Heart right ventricle (tissue), 16 donors: Measurements from ENCODE around the gene LAX1. TPM values are rescaled to one million over a fixed set of nuclear protein-coding genes. Genes with fewer than 3 reads are reported as not detected.

Experiments
- ATAC-seq, 8 donors: fragments of 200-7000 bp; cut with Tn5 transposase; one replicate each; pipeline ENCODE4 v1.9.1; 2020; ENCODE audit warnings: mild to moderate bottlenecking in 8 of 8, moderate library complexity in 8 of 8, moderate number of reproducible peaks in 1 of 8
- DNase-seq, 2 donors: peaks; one replicate each; pipeline ENCODE4 v3.0.0-alpha.2; 2020
- H3K27ac ChIP-seq, 10 donors: fragments of 200-600 bp; sonication (generic) in 2 of 10; one replicate each; pipeline versions ENCODE4 v1.5.0 to v1.8.0; 2020 to 2022; ENCODE audit warnings: mild to moderate bottlenecking in 3 of 10
- H3K27me3 ChIP-seq, 7 donors: fragments of 200-600 bp; one replicate each; pipeline ENCODE4 v1.8.0; 2021 to 2022; ENCODE audit warnings: mild to moderate bottlenecking in 2 of 7
- H3K36me3 ChIP-seq, 9 donors: fragments of 200-600 bp; sonication (generic) in 1 of 9; one replicate each; pipeline versions ENCODE4 v1.5.0 to v1.8.0; 2020 to 2022; ENCODE audit warnings: mild to moderate bottlenecking in 2 of 9
- H3K4me1 ChIP-seq, 9 donors: fragments of 200-600 bp; sonication (generic) in 1 of 9; one replicate each; pipeline versions ENCODE4 v1.5.0 to v1.8.0; 2020 to 2022; ENCODE audit warnings: mild to moderate bottlenecking in 4 of 9
- H3K4me3 ChIP-seq, 10 donors: fragments of 200-600 bp; sonication (generic) in 2 of 10; one replicate each; pipeline versions ENCODE4 v1.5.0 to v1.8.0; 2020 to 2022; ENCODE audit warnings: mild to moderate bottlenecking in 7 of 10, moderate library complexity in 2 of 10
- H3K9me3 ChIP-seq, 11 donors: fragments of 200-600 bp in 10 of 11; sonication (generic) in 2 of 11; one replicate each; pipeline versions ENCODE4 v1.5.0 to v1.8.0; 2013 to 2022; ENCODE audit warnings: mild to moderate bottlenecking in 2 of 11, control low read depth in 1 of 11, moderate library complexity in 1 of 11
- CTCF ChIP-seq, 9 donors: fragments of 200-600 bp; sonication (generic) in 2 of 9; IDR thresholded peaks; one replicate each; pipeline versions ENCODE4 v1.5.0 to v1.8.0; 2021 to 2022; ENCODE audit warnings: antibody characterized with exemption in 9 of 9, mild to moderate bottlenecking in 5 of 9, moderate library complexity in 1 of 9
- WGBS, 2 donors: extraction: QIAGEN DNeasy Blood & Tissue Kit; methylation state at CpG; one replicate each; pipeline ENCODE4 v1.1.7; 2013; ENCODE audit warnings: inconsistent platforms in 1 of 2; 5-methylcytosine and 5-hydroxymethylcytosine counted together
- intact Hi-C, 10 donors: fragments of 100-400 bp; cut with DNase I; formaldehyde crosslinking; loops; one replicate each; pipeline versions ENCODE4 v1.11.1 to v1.14.2; 2022
- polyA plus RNA-seq, 2 donors: library from polyadenylated mRNA; stranded (reverse); fragments of 200-250 nt; gene quantifications; one replicate each; pipeline ENCODE4 v1.2.3, GENCODE V29; 2013
- total RNA-seq, 10 donors: library from RNA; stranded (reverse); fragmentation: NEBNext Ultra II Directional in 3 of 10; extraction: Animal tissue kit (Norgen Biotek cat#: 25700) in 3 of 10; gene quantifications; one replicate each; pipeline versions ENCODE4 v1.2.1 to v1.2.4, GENCODE V29; 2021 to 2023
- donor health status: Arrhythmogenic right ventricular cardiomyopathy.
- donor health status: ischemic (EF 13 %, LVEDD 7.1; RV severe dilation, severe dysfunction).
- donor health status: healthy with polysubstance abuse.
- donor health status: DM: no; HTN: yes; CAD: no.
- donor health status: DM: no; HTN: no; CAD: no.
- donor health status: ischemic (EF 25% LVEDD 6.9; RV normal size, moderate dysfunction).
- donor health status: ischemic (EF 25% LVEDD 5.7; RV mildly dilated, moderate dysfunction).
- donor health status: healthy.
- donor health status: DM: yes; HTN: yes; CAD: no.
- donor health status: Ischemic cardiomyopathy.
- donor health status: ischemic (EF 35%, LVEDD 5.7; RV mildly dilated, moderate dysfunction).
- donor health status: nonischemic (EF 11% LVEDD 7.7; RV severe dilation, severe dysfunction).
- donor health status: DM: yes; HTN: yes; CAD: no.
- donor health status: PGD.
- donor health status: ischemic (EF 29% LVEDD 5.4; RV normal size, mild dysfunction).
- donor health status: nonischemic (EF 23%, LVEDD 6.1; RV moderate dilation, normal function).

LAX1 gene
- total and polyA plus RNA-seq, 12 donors = 0.03 to 1.3 (median 0.17) TPM; not detected in 2

GRCh38 chr1:203778146-203778545 lies 13.2 kb downstream of the LAX1 start:
- Histone ChIP-seq H3K9me3 (no peaks in the 10 kb centered on the region), H3K36me3 (peaks cover 0 to 8% (median 0%) of the 10 kb centered on the region in 9 donors), H3K4me1 (no peaks in the 10 kb centered on the region), H3K27me3 (no peaks in the 10 kb centered on the region), H3K4me3 (no peak overlapping the region), H3K27ac (no peak overlapping the region)
- 65 to 70% methylated on average over 3 of the region's 3 CpGs for WGBS, 2 donors
- DNase-seq (no peak), ATAC-seq (no peak)
- no peak for TF ChIP-seq CTCF (IDR thresholded peaks at IDR 0.05)
- intact Hi-C loops = loop anchor here in 2 of 10 donors (10.0 kb wide), 2 partner anchors 153 to 273 kb away; partner anchors contain the start of gene ATP2B4 (in 1 of the 2)

GRCh38 chr1:203778789-203779188 lies 13.8 kb downstream of the LAX1 start:
- no peak for DNase-seq
- no peaks in the 10 kb centered on the region for H3K27me3 ChIP-seq
- ATAC-seq = no peak

GRCh38 chr1:203781962-203782361 lies 17.0 kb downstream of the LAX1 start:
- H3K4me1 ChIP-seq = no peaks in the 10 kb centered on the region
- no peaks in the 10 kb centered on the region for H3K9me3 ChIP-seq
- WGBS, 2 donors = 92 to 93% methylated on average over 7 of the region's 7 CpGs
- ATAC-seq (no peak), DNase-seq (no peak)
- no peak for TF ChIP-seq CTCF (IDR thresholded peaks at IDR 0.05)
- no peaks in the 10 kb centered on the region for H3K36me3 ChIP-seq
- H3K27ac ChIP-seq = no peak overlapping the region
- H3K4me3 ChIP-seq = no peak overlapping the region
- intact Hi-C loops = no loop called here
- no peaks in the 10 kb centered on the region for H3K27me3 ChIP-seq

More at GRCh38 chr1:203778789-203779188, 13.8 kb downstream of the LAX1 start:
- H3K9me3 ChIP-seq = no peaks in the 10 kb centered on the region
- no peak for TF ChIP-seq CTCF (IDR thresholded peaks at IDR 0.05)
- H3K4me3 ChIP-seq = no peak overlapping the region
- WGBS, 2 donors = 79 to 83% methylated on average over 4 of the region's 4 CpGs
- intact Hi-C loops = loop anchor here in 2 of 10 donors (10.0 kb wide), 2 partner anchors 154 to 274 kb away; partner anchors contain the start of gene ATP2B4 (in 1 of the 2)
- no peaks in the 10 kb centered on the region for H3K4me1 ChIP-seq
- H3K27ac ChIP-seq = no peak overlapping the region
- H3K36me3 ChIP-seq = peaks cover 0 to 8% (median 0%) of the 10 kb centered on the region in 9 donors

- H3K27me3 ChIP-seq = no peaks in the 10 kb centered on the region
- no peaks in the 10 kb centered on the region for H3K36me3 ChIP-seq
- 78 to 83% methylated on average over 3 of the region's 3 CpGs for WGBS, 2 donors
- H3K4me1 ChIP-seq = peaks cover 0 to 4% (median 0%) of the 10 kb centered on the region in 9 donors
- TF ChIP-seq CTCF (IDR thresholded peaks at IDR 0.05) = no peak
- ATAC-seq (no peak), DNase-seq (no peak)
- intact Hi-C loops = loop anchor here in 3 of 10 donors (5.0 to 10.0 kb wide), 4 partner anchors 38 to 1835 kb away; partner anchors contain the start of gene ATP2B4 (in 1 of the 3)
- no peaks in the 10 kb centered on the region for H3K9me3 ChIP-seq
- H3K4me3 ChIP-seq = no peak overlapping the region
- no peak overlapping the region for H3K27ac ChIP-seq
Measured at GRCh38 chr1:203789966-203790365, 25.0 kb downstream of the LAX1 start.
